Gastrocnemius medialis (tissue), 4 donors: Measurements from ENCODE around the gene MED16. TPM values are rescaled to one million over a fixed set of nuclear protein-coding genes. Genes with fewer than 3 reads are reported as not detected.
A peak's percentile ranks its signal among the peaks of the same experiment; 100 is the strongest.
"Not testable (repeated sequence)": the region's sequence is repeated elsewhere in the genome, so short reads cannot be mapped to it uniquely, and the experiment has no call there.

ENCODE experiments used
- ATAC-seq, 2 donors: fragments of 150-250 bp; one replicate each; pipeline ENCODE4 v1.9.1; 2016
- DNase-seq, 2 donors: peaks; one replicate each; pipeline ENCODE4 v3.0.0-alpha.2; 2019
- H3K27ac ChIP-seq, 4 donors: fragments of 200-600 bp; sonication (generic); 1 replicate in 1 of 4; 2 replicates in 3 of 4; pipeline ENCODE4 v1.5.1; 2016 to 2018; ENCODE audit warnings: mild to moderate bottlenecking in 2 of 4, moderate library complexity in 1 of 4
- H3K27me3 ChIP-seq, 3 donors: fragments of 200-600 bp; sonication (generic) in 2 of 3; 1 replicate in 1 of 3; 2 replicates in 2 of 3; pipeline versions ENCODE4 v1.5.1 to v1.6.0; 2016 to 2019; ENCODE audit warnings: mild to moderate bottlenecking in 1 of 3, moderate library complexity in 1 of 3
- H3K36me3 ChIP-seq, 2 donors: fragments of 200-600 bp; sonication (generic) in 1 of 2; one replicate each; pipeline ENCODE4 v1.5.1; 2017 to 2018
- H3K4me1 ChIP-seq, 2 donors: fragments of 200-600 bp; sonication (generic) in 1 of 2; one replicate each; pipeline ENCODE4 v1.5.1; 2016 to 2017; ENCODE audit warnings: mild to moderate bottlenecking in 2 of 2
- H3K4me3 ChIP-seq, 4 donors: fragments of 200-600 bp; sonication (generic) in 3 of 4; 1 replicate in 1 of 4; 2 replicates in 3 of 4; pipeline ENCODE4 v1.5.1; 2016 to 2019; ENCODE audit warnings: mild to moderate bottlenecking in 2 of 4
- H3K9me3 ChIP-seq, 3 donors: fragments of 200-600 bp; sonication (generic) in 2 of 3; 1 replicate in 1 of 3; 2 replicates in 2 of 3; pipeline ENCODE4 v1.5.1; 2016 to 2019
- CTCF ChIP-seq, 5 experiments: fragments of 450-650 bp in 3 of 5; fragments of 200-600 bp in 2 of 5; sonication (generic) in 2 of 5; IDR thresholded peaks in 4 of 5; conservative IDR thresholded peaks in 1 of 5; 1 replicate in 4 of 5; 2 replicates in 1 of 5; pipeline ENCODE4 v1.5.1; 2016 to 2019; ENCODE audit warnings: antibody characterized with exemption in 5 of 5, mild to moderate bottlenecking in 3 of 5, moderate library complexity in 3 of 5
- POLR2A ChIP-seq, 2 donors: fragments of 450-650 bp; IDR thresholded peaks; one replicate each; pipeline ENCODE4 v1.6.1; 2017; ENCODE audit warnings: antibody characterized with exemption in 2 of 2, mild to moderate bottlenecking in 2 of 2, moderate library complexity in 2 of 2
- in situ Hi-C, 4 donors: fragments of 200-750 bp; cut with MboI; loops; one replicate each; pipeline versions ENCODE4 v1.15.0 to v1.8.0; 2017; ENCODE audit warnings: low sequenced_read_pairs in 4 of 4
- intact Hi-C: fragments of 100-400 bp; cut with DNase I; formaldehyde crosslinking; loops from one replicate; pipeline ENCODE4 v1.15.1; 2023; ENCODE audit warnings: low total_unique reads
- total RNA-seq, 4 donors: library from RNA; depleted of rRNA; stranded (reverse); fragments of >200 nt; gene quantifications; one replicate each; pipeline versions ENCODE4 v1.1.0 to v1.2.3, GENCODE V29; 2016

Gene MED16
- total RNA-seq, 4 donors from 2014 or later, result 22.0 to 67.6 (median 54.6) TPM

GRCh38 chr19:843180-843835, 49.7 kb downstream of the MED16 start:
- intact Hi-C loops, result no loop called here
- DNase-seq (no peak), ATAC-seq (no peak)
- Histone ChIP-seq H3K27ac (no peak overlapping the region), H3K9me3 (no peaks in the 10 kb centered on the region), H3K36me3 (no peaks in the 10 kb centered on the region), H3K4me1 (peaks cover 0 to 8% of the 10 kb centered on the region in 2 donors), H3K27me3 (peaks cover 70 to 76% (median 70%) of the 10 kb centered on the region in 3 donors), H3K4me3 (peak overlapping the region in 1 of 4 donors; percentile 13)
- in situ Hi-C loops, result no loop called here
- no peak for TF ChIP-seq CTCF (IDR thresholded peaks at IDR 0.05 in 4 of 5, conservative IDR thresholded peaks at IDR 0.05 in 1 of 5)
- TF ChIP-seq POLR2A (IDR thresholded peaks at IDR 0.05), result no peak

- H3K36me3 ChIP-seq, H3K27ac ChIP-seq, DNase-seq, intact Hi-C loops, H3K4me1 ChIP-seq, ATAC-seq, H3K9me3 ChIP-seq, H3K4me3 ChIP-seq, in situ Hi-C loops: not testable (repeated sequence)
- peaks cover 67 to 74% (median 67%) of the 10 kb centered on the region in 3 donors for H3K27me3 ChIP-seq
Observed at GRCh38 chr19:842802-843179, 50.2 kb downstream of the MED16 start.

GRCh38 chr19:840519-841206, 52.3 kb downstream of the MED16 start, which contains the start of gene PRTN3:
Gene PRTN3, plus strand, starts transcription at chr19:840999. Its CDS starts 10 bp downstream, at chr19:841009.
- no peak within 1 kb of the TSS for H3K4me3 ChIP-seq
- H3K27ac ChIP-seq, result no peak within 1 kb of the TSS
- TF ChIP-seq POLR2A (IDR thresholded peaks at IDR 0.05) (no peak), CTCF (IDR thresholded peaks at IDR 0.05 in 4 of 5, conservative IDR thresholded peaks at IDR 0.05 in 1 of 5) (no peak)
- peaks cover 0 to 8% of the 10 kb centered on the region in 2 donors for H3K4me1 ChIP-seq
- ATAC-seq (no peak), DNase-seq (no peak)
- no peaks in the 10 kb centered on the region for H3K36me3 ChIP-seq
- in situ Hi-C loops (no loop called here), intact Hi-C loops (no loop called here)
- H3K27me3 ChIP-seq, result peaks cover 62 to 75% (median 65%) of the 10 kb centered on the region in 3 donors
- no peaks in the 10 kb centered on the region for H3K9me3 ChIP-seq

- no peak for ATAC-seq
- Histone ChIP-seq H3K9me3 (no peaks in the 10 kb centered on the region), H3K27ac (no peak overlapping the region), H3K4me3 (no peak overlapping the region), H3K36me3 (no peaks in the 10 kb centered on the region), H3K4me1 (no peaks in the 10 kb centered on the region), H3K27me3 (peaks cover 48 to 67% (median 65%) of the 10 kb centered on the region in 3 donors)
- no peak for DNase-seq
- intact Hi-C loops, result no loop called here
- TF ChIP-seq POLR2A (IDR thresholded peaks at IDR 0.05) (no peak), CTCF (IDR thresholded peaks at IDR 0.05 in 4 of 5, conservative IDR thresholded peaks at IDR 0.05 in 1 of 5) (no peak)
- in situ Hi-C loops, result no loop called here
Observed at GRCh38 chr19:835210-835810, 57.7 kb downstream of the MED16 start.

- intact Hi-C loops (no loop called here), in situ Hi-C loops (no loop called here)
- Histone ChIP-seq H3K9me3 (no peaks in the 10 kb centered on the region), H3K27ac (no peak overlapping the region), H3K27me3 (peaks cover 56 to 72% (median 57%) of the 10 kb centered on the region in 3 donors), H3K36me3 (no peaks in the 10 kb centered on the region), H3K4me1 (no peaks in the 10 kb centered on the region), H3K4me3 (no peak overlapping the region)
- ATAC-seq (no peak), DNase-seq (no peak)
- TF ChIP-seq POLR2A (IDR thresholded peaks at IDR 0.05) (no peak), CTCF (IDR thresholded peaks at IDR 0.05 in 4 of 5, conservative IDR thresholded peaks at IDR 0.05 in 1 of 5) (no peak)
Observed at GRCh38 chr19:834216-834615, 58.8 kb downstream of the MED16 start.
